Measurements from ENCODE around the gene MTG1.

MTG1 gene

DNA sequence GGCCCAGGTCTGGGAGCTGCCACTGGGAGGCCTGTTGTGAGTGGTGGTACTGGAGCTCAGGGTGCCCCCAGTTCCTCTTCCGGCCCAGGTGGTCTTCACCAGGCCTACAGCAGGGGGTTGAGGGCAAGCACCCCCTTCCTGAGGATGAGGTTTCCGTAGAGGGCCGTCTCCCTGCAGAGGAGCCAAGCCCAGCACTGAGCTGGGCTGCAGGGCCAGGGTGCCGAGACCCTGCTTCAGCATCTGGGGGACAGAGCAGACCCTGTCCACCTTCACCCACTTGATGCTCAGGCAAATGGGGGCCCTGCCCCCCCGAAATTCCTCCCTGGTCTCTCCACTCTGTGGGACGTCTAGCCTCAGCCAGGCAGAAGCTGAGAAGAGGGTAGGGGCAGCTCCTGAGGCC is 38.7 kb upstream of the MTG1 start:
- no peak for TF ChIP-seq CTCF (IDR thresholded peaks at IDR 0.05; ENCODE audit: low read length, missing control alignments)
- no peak overlapping the region for H3K4me3 ChIP-seq (replicated peaks; ENCODE audit: low read depth, low read length)
- DNase-seq (ENCODE audit: low read depth), result no peak

GRCh38 chr10:133355991-133356390 is 38.0 kb upstream of the MTG1 start:
- no peak overlapping the region for H3K4me3 ChIP-seq (replicated peaks; ENCODE audit: low read depth, low read length)
- DNase-seq (ENCODE audit: low read depth), result no peak
- no peak for TF ChIP-seq CTCF (IDR thresholded peaks at IDR 0.05; ENCODE audit: low read length, missing control alignments)

DNA sequence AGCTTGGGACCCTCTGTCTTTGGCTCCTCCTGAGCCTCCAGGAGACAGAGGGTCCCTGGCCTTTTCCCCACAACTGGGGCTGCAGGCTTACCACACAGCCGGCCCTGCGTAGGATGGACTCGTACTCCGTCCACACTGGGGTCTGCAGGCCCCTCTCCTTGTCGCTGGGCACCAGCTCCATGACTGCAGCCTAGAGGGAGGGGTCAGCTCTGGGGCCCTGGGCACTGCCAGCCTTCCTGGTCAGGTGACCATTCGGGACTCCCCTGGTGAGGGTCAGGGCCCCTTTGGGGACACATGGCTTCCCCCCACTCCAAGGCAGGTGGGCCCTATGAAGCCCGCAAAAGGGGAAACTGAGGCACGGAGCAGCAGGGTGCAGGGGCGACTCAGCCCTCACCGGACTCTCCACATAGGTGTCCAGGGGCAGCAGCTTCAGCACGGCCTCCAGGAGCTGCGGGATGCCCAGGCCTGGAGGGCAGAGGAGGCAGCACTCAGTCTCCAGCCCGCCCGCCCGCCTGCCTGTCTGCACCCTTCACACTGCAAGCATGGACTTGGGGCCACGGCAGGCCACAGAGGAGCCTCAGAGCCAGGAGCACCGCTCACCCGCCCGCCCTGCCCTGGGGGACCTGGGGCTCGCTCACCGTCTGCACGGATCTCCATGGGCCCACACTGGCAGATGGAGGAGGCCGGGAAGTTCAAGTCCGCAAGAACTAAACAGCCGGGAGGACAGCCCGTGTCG is 37.2 kb upstream of the MTG1 start:
- no peak for DNase-seq (ENCODE audit: low read depth)
- peak overlapping the region; percentile 56 for H3K4me3 ChIP-seq (replicated peaks; ENCODE audit: low read depth, low read length)
- no peak for TF ChIP-seq CTCF (IDR thresholded peaks at IDR 0.05; ENCODE audit: low read length, missing control alignments)

- DNase-seq (ENCODE audit: low read depth), result peak; percentile 63
- no peak for TF ChIP-seq CTCF (IDR thresholded peaks at IDR 0.05; ENCODE audit: low read length, missing control alignments)
- H3K4me3 ChIP-seq (replicated peaks; ENCODE audit: low read depth, low read length), result peak within 1 kb of the TSS; percentile 56
Observed at GRCh38 chr10:133357285-133358161, 36.4 kb upstream of the MTG1 start, which contains the start of gene FUOM. TSS of gene FUOM (minus strand) at chr10:133358019. CDS start at chr10:133358007, 12 bp downstream.

DNA sequence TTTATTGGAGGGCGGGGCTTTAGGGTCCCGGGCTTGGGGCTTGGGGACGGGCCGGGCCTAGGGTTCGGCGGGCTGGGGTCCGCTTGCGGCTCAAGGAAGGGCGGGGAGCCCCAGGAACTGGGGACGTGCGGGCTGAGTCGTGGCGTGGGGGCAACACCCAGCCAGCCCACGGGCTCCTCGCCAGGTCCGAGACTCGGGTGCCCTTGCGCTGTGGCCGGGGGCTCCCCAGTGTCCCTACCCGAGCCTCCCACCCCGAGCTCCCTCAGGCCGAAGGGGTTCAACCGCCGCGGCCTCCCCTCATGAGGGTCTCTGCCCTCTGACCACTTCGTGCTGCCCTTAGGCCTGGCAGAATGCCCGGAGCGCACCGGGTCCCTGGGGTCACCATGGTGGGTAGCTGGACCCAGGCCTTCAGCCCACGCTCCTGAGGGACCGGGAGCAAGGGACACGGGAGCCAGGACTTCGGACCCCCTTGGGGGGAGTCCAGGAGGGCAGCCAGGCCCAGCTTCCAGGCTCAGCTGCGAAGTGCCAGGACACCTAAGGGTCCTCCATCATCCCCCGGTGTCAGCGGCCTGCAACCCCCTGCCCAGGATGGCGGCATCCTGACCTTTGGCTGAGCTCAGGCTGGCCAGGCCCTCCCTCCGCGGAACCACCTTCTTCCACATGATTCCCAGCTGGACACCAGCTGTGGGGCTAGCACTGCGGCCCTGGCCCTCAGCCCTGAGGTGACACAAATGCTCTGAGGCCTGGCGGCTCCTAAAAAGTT is 35.6 kb upstream of the MTG1 start:
- no peak for DNase-seq (ENCODE audit: low read depth)
- H3K4me3 ChIP-seq (replicated peaks; ENCODE audit: low read depth, low read length), result no peak overlapping the region
- no peak for TF ChIP-seq CTCF (IDR thresholded peaks at IDR 0.05; ENCODE audit: low read length, missing control alignments)

DNA sequence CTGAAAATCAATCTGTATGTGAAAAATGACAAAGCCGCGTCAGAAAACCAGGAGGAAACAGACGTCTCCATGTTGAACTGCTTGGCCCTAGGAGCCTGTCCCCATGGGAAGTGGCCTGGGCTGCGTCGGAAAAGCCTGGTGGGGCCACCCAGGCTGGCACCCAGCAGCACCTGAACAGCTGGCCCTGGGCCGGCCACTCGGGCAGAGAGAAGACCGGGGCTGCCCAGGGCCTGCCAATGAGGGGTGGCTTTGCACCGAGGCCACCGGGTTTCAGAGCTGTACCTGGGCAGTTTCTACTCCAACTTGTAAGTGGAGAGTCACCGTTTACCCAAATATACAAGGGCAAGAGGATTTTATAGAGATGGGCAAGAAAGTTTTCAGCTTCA is 35.0 kb upstream of the MTG1 start:
- DNase-seq (ENCODE audit: low read depth), result no peak
- H3K4me3 ChIP-seq (replicated peaks; ENCODE audit: low read depth, low read length), result no peak overlapping the region
- no peak for TF ChIP-seq CTCF (IDR thresholded peaks at IDR 0.05; ENCODE audit: low read length, missing control alignments)

All from fibroblast of pulmonary artery (primary cell).